IMR-90 (cell line): ENCODE data around the gene TCF7. TPM values are rescaled to one million over a fixed set of nuclear protein-coding genes. Genes with fewer than 3 reads are reported as not detected.

Experiments used
- ATAC-seq: fragments of 200-7000 bp; cut with Tn5 transposase; 2 replicates; pipeline ENCODE4 v1.9.1; 2020; ENCODE audit warnings: low read depth, mild to moderate bottlenecking, moderate library complexity
- BruUV-seq: library from RNA; stranded (reverse); fragments of 400-500 nt; replicated peaks from 2 replicates; lab custom pipeline; 2021; lab: Mats Ljungman, UMichigan
- CTCF ChIA-PET: fragments of 300-600 bp; formaldehyde crosslinking; extraction: SDS; loops from one replicate; lab custom pipeline; 2021; ENCODE audit warnings: antibody characterized with exemption; lab: Yijun Ruan, JAX
- POLR2A ChIA-PET: fragments of 300-600 bp; sonication (Branson Sonifier 250); formaldehyde crosslinking; loops from one replicate; lab custom pipeline; 2022; ENCODE audit warnings: antibody characterized with exemption; ENCODE audit not compliant: unreplicated experiment; lab: Charles Lee
- DNase-seq: peaks from one replicate; pipeline ENCODE4 v3.0.0; 2013
- H2AFZ ChIP-seq: replicated peaks from 2 replicates; pipeline ENCODE3; 2013; ENCODE audit warnings: low read length, mild to moderate bottlenecking; ENCODE audit not compliant: poor library complexity
- H2AK5ac ChIP-seq: 2 replicates; pipeline ENCODE4 v1.6.1; 2013; ENCODE audit warnings: low read depth, low read length, inconsistent platforms
- H2AK9ac ChIP-seq: replicated peaks from 2 replicates; pipeline ENCODE3; 2013; ENCODE audit warnings: mild to moderate bottlenecking, low read depth, low read length, moderate library complexity; ENCODE audit not compliant: poor library complexity
- H2BK120ac ChIP-seq: 2 replicates; pipeline ENCODE4 v1.6.1; 2013; ENCODE audit warnings: low read depth, low read length, inconsistent platforms
- H2BK15ac ChIP-seq: 3 replicates; pipeline ENCODE4 v1.6.1; 2013; ENCODE audit warnings: low read depth, low read length, inconsistent platforms
- H2BK20ac ChIP-seq: 2 replicates; pipeline ENCODE4 v1.6.1; 2013; ENCODE audit warnings: low read depth, mild to moderate bottlenecking, inconsistent platforms, low read length, moderate library complexity
- H2BK5ac ChIP-seq: 2 replicates; pipeline ENCODE4 v1.6.1; 2013; ENCODE audit warnings: mild to moderate bottlenecking, low read depth, low read length, inconsistent platforms; ENCODE audit not compliant: poor library complexity, severe bottlenecking
- H3K14ac ChIP-seq: replicated peaks from 2 replicates; pipeline ENCODE4 v1.6.1; 2013; ENCODE audit warnings: low read depth, low read length, inconsistent platforms
- H3K18ac ChIP-seq: 2 replicates; pipeline ENCODE4 v1.6.1; 2013; ENCODE audit warnings: low read depth, low read length, control low read depth
- H3K23ac ChIP-seq: 2 replicates; pipeline ENCODE4 v1.6.1; 2013; ENCODE audit warnings: low read depth, low read length, inconsistent platforms
- H3K27ac ChIP-seq: 2 replicates; pipeline ENCODE4 v1.5.1; 2013; ENCODE audit warnings: mild to moderate bottlenecking, control low read depth, low read length; ENCODE audit not compliant: insufficient read depth
- H3K27me3 ChIP-seq: 2 replicates; pipeline ENCODE4 v1.6.1; 2013; ENCODE audit warnings: low read length; ENCODE audit not compliant: control insufficient read depth, insufficient read depth
- H3K36me3 ChIP-seq: 2 replicates; pipeline ENCODE4 v1.6.1; 2013; ENCODE audit warnings: low read length, mixed read lengths; ENCODE audit not compliant: control insufficient read depth, insufficient read depth
- H3K4ac ChIP-seq: 2 replicates; pipeline ENCODE4 v1.6.1; 2013; ENCODE audit warnings: low read depth, low read length, inconsistent platforms
- H3K4me1 ChIP-seq: 2 replicates; pipeline ENCODE4 v1.6.1; 2013; ENCODE audit warnings: low read length, mixed read lengths; ENCODE audit not compliant: control insufficient read depth, insufficient read depth
- H3K4me2 ChIP-seq: 2 replicates; pipeline ENCODE4 v1.6.1; 2013; ENCODE audit warnings: low read depth, mild to moderate bottlenecking, control low read depth, low read length, moderate library complexity
- H3K4me3 ChIP-seq: 2 replicates; pipeline ENCODE4 v1.5.1; 2013; ENCODE audit warnings: low read depth, mild to moderate bottlenecking, control low read depth, low read length, moderate library complexity; ENCODE audit not compliant: insufficient read depth
- H3K56ac ChIP-seq: 2 replicates; pipeline ENCODE4 v1.6.1; 2013; ENCODE audit warnings: low read length, inconsistent platforms; ENCODE audit not compliant: insufficient read depth; ENCODE audit errors: extremely low read depth
- H3K79me1 ChIP-seq, 2 experiments: 2 replicates each; pipeline ENCODE4 v1.6.1; 2013; ENCODE audit warnings: low read length in 2 of 2, inconsistent platforms in 1 of 2, low read depth in 1 of 2
- H3K9ac ChIP-seq: 2 replicates; pipeline ENCODE4 v1.6.1; 2013; ENCODE audit warnings: low read depth, low read length, control low read depth
- H3K9me1 ChIP-seq: 2 replicates; pipeline ENCODE4 v1.6.1; 2013; ENCODE audit warnings: low read length, inconsistent platforms; ENCODE audit not compliant: insufficient read depth
- H3K9me3 ChIP-seq: 2 replicates; pipeline ENCODE4 v1.6.1; 2013; ENCODE audit warnings: low read length; ENCODE audit not compliant: control insufficient read depth, insufficient read depth
- H4K20me1 ChIP-seq: 2 replicates; pipeline ENCODE4 v1.6.1; 2013; ENCODE audit warnings: low read length, inconsistent platforms; ENCODE audit not compliant: insufficient read depth
- H4K5ac ChIP-seq: 2 replicates; pipeline ENCODE4 v1.6.1; 2013; ENCODE audit warnings: mild to moderate bottlenecking, low read depth, low read length, control low read depth
- H4K8ac ChIP-seq, 2 experiments: 2 replicates each; pipeline ENCODE4 v1.6.1; 2013; ENCODE audit warnings: low read depth in 2 of 2, low read length in 2 of 2, control low read depth in 1 of 2, inconsistent platforms in 1 of 2
- H4K91ac ChIP-seq: 2 replicates; pipeline ENCODE4 v1.6.1; 2013; ENCODE audit warnings: low read depth, low read length, inconsistent platforms; ENCODE audit not compliant: insufficient read depth
- CEBPB ChIP-seq: IDR thresholded peaks from 2 replicates; pipeline ENCODE4 v1.6.1; 2012; ENCODE audit warnings: low read depth, low read length, improper control_type of control experiment
- CHD1 ChIP-seq: IDR thresholded peaks from 2 replicates; pipeline ENCODE4 v1.6.1; 2012; ENCODE audit warnings: low read depth, low read length, improper control_type of control experiment
- MAFK ChIP-seq: IDR thresholded peaks from 2 replicates; pipeline ENCODE4 v1.6.1; 2012; ENCODE audit warnings: low read depth, low read length, improper control_type of control experiment
- MAZ ChIP-seq: IDR thresholded peaks from 2 replicates; pipeline ENCODE4 v1.6.1; 2012; ENCODE audit warnings: low read depth, mild to moderate bottlenecking, low read length, improper control_type of control experiment, moderate library complexity, borderline replicate concordance
- MXI1 ChIP-seq: IDR thresholded peaks from 2 replicates; pipeline ENCODE4 v1.6.1; 2012; ENCODE audit warnings: low read depth, mild to moderate bottlenecking, low read length, moderate library complexity, borderline replicate concordance
- NFE2L2 ChIP-seq: fragments of 150-350 bp; IDR thresholded peaks from 2 replicates; pipeline ENCODE4 v1.6.1; 2016; ENCODE audit warnings: low read depth, mild to moderate bottlenecking, low read length
- POLR2A ChIP-seq: IDR thresholded peaks from 2 replicates; pipeline ENCODE4 v1.6.1; 2012; ENCODE audit warnings: mild to moderate bottlenecking, low read depth, low read length
- WGBS, 2 experiments: methylation state at CpG; one replicate each; pipeline versions ENCODE4 v1.1.5 to v1.1.7; 2013; ENCODE audit warnings: missing lambda C conversion rate in 2 of 2; ENCODE audit not compliant: insufficient read length in 1 of 2; ENCODE audit errors: extremely low coverage in 2 of 2; 5-methylcytosine and 5-hydroxymethylcytosine counted together
- dilution Hi-C: fragments of 300-500 bp; cut with HindIII; formaldehyde crosslinking; loops from one replicate; pipeline ENCODE4 v1.14.3; 2018; ENCODE audit warnings: low sequenced_read_pairs; ENCODE audit not compliant: unreplicated experiment
- in situ Hi-C: fragments of 300-500 bp; cut with MboI; formaldehyde crosslinking; loops from 3 replicates; pipeline ENCODE4 v1.14.3; 2019; ENCODE audit warnings: low sequenced_read_pairs, inconsistent platforms, mixed read lengths
- intact Hi-C: fragments of 100-400 bp; cut with micrococcal nuclease; formaldehyde crosslinking; loops from 2 replicates; pipeline ENCODE4 v1.10.0; 2022
- polyA plus RNA-seq, 3 experiments: library from polyadenylated mRNA; depleted of rRNA; stranded (reverse); fragments of >200 nt; gene quantifications; 2 replicates each; pipeline ENCODE4 v1.2.3, GENCODE V29; 2012; ENCODE audit warnings: low replicate concordance in 1 of 3
- total RNA-seq: library from RNA; depleted of rRNA; stranded (reverse); fragments of >200 nt; gene quantifications from 2 replicates; pipeline ENCODE4 v1.2.3, GENCODE V29; 2012
- TF ChIP-seq, protein P1 (sequence below): fragments of 150-350 bp; IDR thresholded peaks from 2 replicates; pipeline ENCODE4 v1.6.1; 2016; ENCODE audit warnings: low read depth, mild to moderate bottlenecking, low read length, moderate library complexity, borderline replicate concordance
- TF ChIP-seq, protein P2 (sequence below): conservative IDR thresholded peaks from 2 replicates; pipeline ENCODE4 v1.5.1; 2012; ENCODE audit warnings: mild to moderate bottlenecking, low read depth, low read length, improper control_type of control experiment

Gene TCF7
- total and polyA plus RNA-seq, 2 of the 4 experiments (the other 2 are of a cell fraction), result 1.3 to 3.4 TPM

DNA sequence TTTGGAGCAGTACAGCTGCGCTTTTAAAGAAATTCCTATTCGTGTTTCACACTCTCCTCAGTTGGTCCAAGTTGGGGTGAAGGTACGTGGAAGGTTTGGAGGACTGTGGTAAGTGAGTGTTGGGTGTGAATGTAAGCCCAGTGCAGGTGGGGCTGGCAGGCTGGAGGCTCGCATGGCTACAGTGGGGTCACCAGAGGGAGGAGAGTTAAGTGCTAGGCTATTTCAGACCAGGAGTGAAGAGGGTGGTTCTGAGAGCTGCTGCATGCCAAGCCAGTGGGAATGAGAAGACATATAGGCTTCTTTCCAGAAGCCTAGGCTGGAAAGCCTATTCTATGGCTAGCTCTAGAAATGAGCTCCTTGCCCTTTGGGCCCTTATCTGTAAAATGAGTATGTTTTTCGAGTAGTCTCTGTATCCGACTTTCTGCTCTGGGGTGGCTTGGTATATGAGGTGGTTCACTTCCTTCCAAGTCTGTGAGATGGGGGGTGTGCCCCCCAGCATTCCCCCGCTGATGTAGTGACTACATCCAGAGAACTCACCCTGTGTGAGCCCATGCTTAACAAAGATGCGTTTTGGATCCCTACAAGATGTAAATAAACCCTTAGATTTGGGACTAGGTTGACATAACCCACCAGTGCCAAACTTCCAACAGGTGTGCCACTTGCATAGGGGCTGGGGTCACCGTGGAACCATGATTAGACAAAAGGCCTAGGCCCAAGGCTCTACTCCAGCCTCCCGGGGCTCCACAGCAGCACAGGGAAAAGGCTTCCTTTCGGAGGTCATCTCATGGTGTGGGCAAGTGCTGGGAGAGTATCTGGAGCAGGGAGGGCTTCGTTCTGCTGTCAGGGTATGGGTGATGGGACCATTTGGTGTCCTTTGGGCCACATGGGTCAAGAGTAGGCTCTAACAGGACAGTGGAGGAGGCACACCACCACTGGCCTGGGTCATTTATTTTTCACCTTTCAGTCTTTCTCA is 2.6 kb downstream of the TCF7 start:
- Histone ChIP-seq H3K56ac (no peak overlapping the region), H3K23ac (no peak overlapping the region), H3K4me3 (no peak overlapping the region), H3K9me1 (no peaks in the 10 kb centered on the region), H3K9me3 (no peaks in the 10 kb centered on the region), H2BK120ac (no peak overlapping the region), H3K14ac (no peak overlapping the region), H3K4ac (no peak overlapping the region), H4K91ac (no peak overlapping the region), H4K8ac (no peak overlapping the region), H3K4me2 (no peak overlapping the region), H2BK15ac (no peak overlapping the region), H3K27me3 (peaks cover 4% of the 10 kb centered on the region; the same call in 1 of the 2 replicates), H2AK5ac (no peak overlapping the region), H2BK20ac (no peak overlapping the region), H2AK9ac (no peak overlapping the region), H2BK5ac (no peak overlapping the region), H3K79me1 (no peaks in the 10 kb centered on the region), H2AFZ (no peak overlapping the region), H3K18ac (no peak overlapping the region), H4K20me1 (peaks cover 3% of the 10 kb centered on the region; the same call in 1 of the 2 replicates), H3K27ac (no peak overlapping the region), H3K4me1 (no peaks in the 10 kb centered on the region), H3K9ac (no peak overlapping the region), H3K36me3 (no peaks in the 10 kb centered on the region), H4K5ac (no peak overlapping the region)
- TF ChIP-seq, protein P1, sequence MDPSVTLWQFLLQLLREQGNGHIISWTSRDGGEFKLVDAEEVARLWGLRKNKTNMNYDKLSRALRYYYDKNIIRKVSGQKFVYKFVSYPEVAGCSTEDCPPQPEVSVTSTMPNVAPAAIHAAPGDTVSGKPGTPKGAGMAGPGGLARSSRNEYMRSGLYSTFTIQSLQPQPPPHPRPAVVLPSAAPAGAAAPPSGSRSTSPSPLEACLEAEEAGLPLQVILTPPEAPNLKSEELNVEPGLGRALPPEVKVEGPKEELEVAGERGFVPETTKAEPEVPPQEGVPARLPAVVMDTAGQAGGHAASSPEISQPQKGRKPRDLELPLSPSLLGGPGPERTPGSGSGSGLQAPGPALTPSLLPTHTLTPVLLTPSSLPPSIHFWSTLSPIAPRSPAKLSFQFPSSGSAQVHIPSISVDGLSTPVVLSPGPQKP, result no peak
- TF ChIP-seq, protein P2, sequence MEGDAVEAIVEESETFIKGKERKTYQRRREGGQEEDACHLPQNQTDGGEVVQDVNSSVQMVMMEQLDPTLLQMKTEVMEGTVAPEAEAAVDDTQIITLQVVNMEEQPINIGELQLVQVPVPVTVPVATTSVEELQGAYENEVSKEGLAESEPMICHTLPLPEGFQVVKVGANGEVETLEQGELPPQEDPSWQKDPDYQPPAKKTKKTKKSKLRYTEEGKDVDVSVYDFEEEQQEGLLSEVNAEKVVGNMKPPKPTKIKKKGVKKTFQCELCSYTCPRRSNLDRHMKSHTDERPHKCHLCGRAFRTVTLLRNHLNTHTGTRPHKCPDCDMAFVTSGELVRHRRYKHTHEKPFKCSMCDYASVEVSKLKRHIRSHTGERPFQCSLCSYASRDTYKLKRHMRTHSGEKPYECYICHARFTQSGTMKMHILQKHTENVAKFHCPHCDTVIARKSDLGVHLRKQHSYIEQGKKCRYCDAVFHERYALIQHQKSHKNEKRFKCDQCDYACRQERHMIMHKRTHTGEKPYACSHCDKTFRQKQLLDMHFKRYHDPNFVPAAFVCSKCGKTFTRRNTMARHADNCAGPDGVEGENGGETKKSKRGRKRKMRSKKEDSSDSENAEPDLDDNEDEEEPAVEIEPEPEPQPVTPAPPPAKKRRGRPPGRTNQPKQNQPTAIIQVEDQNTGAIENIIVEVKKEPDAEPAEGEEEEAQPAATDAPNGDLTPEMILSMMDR, result no peak
- TF ChIP-seq MXI1 (no peak), MAFK (no peak), CHD1 (no peak), MAZ (no peak), CEBPB (no peak), POLR2A (no peak), NFE2L2 (no peak)
- intact Hi-C loops, result no loop called here
- in situ Hi-C loops, result no loop called here
- no TSS peak for BruUV-seq
- ChIA-PET CTCF (interaction anchor here (1.6 kb wide), 1 partner anchor 78 kb away, joined by 3 read pairs; no protein-coding TSS in a partner anchor), POLR2A (no interaction called here)
- dilution Hi-C loops, result no loop called here
- ATAC-seq (no peak), DNase-seq (no peak)
- WGBS, 2 experiments, result 87% methylated on average over 3 of the region's 12 CpGs; no CpG with 5 or more reads in 1 of the 2 experiments
